OCI-LY1 (cell line): ENCODE measurements around the gene DNAH17.

Source experiments
- H2AFZ ChIP-seq: fragments of 200-600 bp; sonication (generic), shearing (Covaris generic); 2 replicates; pipeline ENCODE4 v1.6.0; 2014; ENCODE audit warnings: antibody characterized with exemption, mild to moderate bottlenecking, low read length
- H3F3A ChIP-seq: fragments of 200-600 bp; sonication (generic), shearing (Covaris generic); 2 replicates; pipeline ENCODE4 v1.6.0; 2014; ENCODE audit warnings: mild to moderate bottlenecking, antibody characterized with exemption, low read length, moderate library complexity; ENCODE audit not compliant: insufficient read depth
- H3K27ac ChIP-seq: fragments of 200-600 bp; sonication (generic); 2 replicates; pipeline ENCODE4 v1.5.1; 2014; ENCODE audit warnings: low read length, mixed run types, mild to moderate bottlenecking, low read depth; ENCODE audit not compliant: poor library complexity, severe bottlenecking
- H3K27me3 ChIP-seq: fragments of 200-600 bp; sonication (generic); 2 replicates; pipeline ENCODE4 v1.6.0; 2014; ENCODE audit warnings: antibody characterized with exemption, mild to moderate bottlenecking, low read length, moderate library complexity; ENCODE audit not compliant: insufficient read depth
- H3K36me3 ChIP-seq: fragments of 200-600 bp; sonication (generic); 2 replicates; pipeline ENCODE4 v1.6.1; 2014; ENCODE audit warnings: mild to moderate bottlenecking, antibody characterized with exemption, low read length, moderate library complexity, mixed read lengths; ENCODE audit not compliant: insufficient read depth
- H3K4me1 ChIP-seq: fragments of 200-600 bp; sonication (generic); 2 replicates; pipeline ENCODE4 v1.5.1; 2014; ENCODE audit warnings: mild to moderate bottlenecking, low read length, moderate library complexity; ENCODE audit not compliant: insufficient read depth, severe bottlenecking
- H3K4me2 ChIP-seq: fragments of 200-600 bp; sonication (generic), shearing (Covaris generic); 2 replicates; pipeline ENCODE4 v1.6.1; 2014; ENCODE audit warnings: low read length
- H3K4me3 ChIP-seq: fragments of 200-600 bp; sonication (generic); 2 replicates; pipeline ENCODE4 v1.5.1; 2014; ENCODE audit warnings: low read length, low read depth, mild to moderate bottlenecking, mixed read lengths; ENCODE audit not compliant: poor library complexity, severe bottlenecking
- H3K79me2 ChIP-seq: fragments of 200-600 bp; shearing (Covaris generic); 2 replicates; pipeline ENCODE4 v1.6.1; 2016; ENCODE audit warnings: mixed run types, low read length, mixed read lengths; ENCODE audit not compliant: insufficient read depth
- H3K9ac ChIP-seq: fragments of 200-600 bp; sonication (generic), shearing (Covaris generic); 2 replicates; pipeline ENCODE4 v1.6.1; 2014; ENCODE audit warnings: mild to moderate bottlenecking, low read length, mixed read lengths
- H3K9me2 ChIP-seq: fragments of 200-600 bp; sonication (generic), shearing (Covaris generic); 2 replicates; pipeline ENCODE4 v1.6.1; 2014; ENCODE audit warnings: low read depth, mild to moderate bottlenecking, low read length, mixed read lengths
- H3K9me3 ChIP-seq: fragments of 200-600 bp; shearing (Covaris generic); 2 replicates; pipeline ENCODE4 v1.6.1; 2014; ENCODE audit warnings: low read length, mixed read lengths
- H4K20me1 ChIP-seq: fragments of 200-600 bp; sonication (generic), shearing (Covaris generic); 2 replicates; pipeline ENCODE4 v1.6.0; 2016; ENCODE audit warnings: mild to moderate bottlenecking, low read length; ENCODE audit not compliant: insufficient read depth
- EZH2 ChIP-seq: fragments of 200-600 bp; sonication (generic), shearing (Covaris generic); IDR thresholded peaks from 2 replicates; pipeline ENCODE4 v1.8.0; 2017; ENCODE audit warnings: borderline replicate concordance, mixed run types, mild to moderate bottlenecking, antibody characterized with exemption, low read length, moderate library complexity, mixed read lengths
- TF ChIP-seq, protein P1 (sequence below): fragments of 200-600 bp; sonication (generic), shearing (Covaris generic); IDR thresholded peaks from 2 replicates; pipeline ENCODE4 v1.5.1; 2017; ENCODE audit warnings: mild to moderate bottlenecking, antibody characterized with exemption, low read length, moderate library complexity, mixed read lengths

DNAH17 gene

DNA sequence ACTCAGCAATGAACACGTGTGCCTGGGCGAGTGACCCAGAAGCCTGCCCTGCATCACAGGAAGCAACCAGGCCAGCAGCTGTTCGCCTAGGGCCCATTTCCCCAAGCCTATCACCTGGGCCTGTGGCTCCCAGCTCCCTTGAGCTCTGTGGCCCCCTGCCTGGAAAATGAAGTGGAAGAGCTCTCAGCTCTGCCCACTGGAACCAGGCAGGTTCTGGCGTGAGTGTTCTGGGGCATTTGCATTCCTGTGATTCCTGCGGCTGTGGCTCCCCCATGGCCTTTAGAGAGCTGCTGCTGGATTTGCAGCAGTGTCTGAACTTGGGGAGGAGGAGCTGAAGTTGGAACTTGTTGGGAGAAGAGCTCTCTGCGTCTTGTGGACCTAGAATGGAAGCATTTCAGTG is 175.9 kb downstream of the DNAH17 start:
- H3K36me3 ChIP-seq = peaks cover 85% of the 10 kb centered on the region

DNA sequence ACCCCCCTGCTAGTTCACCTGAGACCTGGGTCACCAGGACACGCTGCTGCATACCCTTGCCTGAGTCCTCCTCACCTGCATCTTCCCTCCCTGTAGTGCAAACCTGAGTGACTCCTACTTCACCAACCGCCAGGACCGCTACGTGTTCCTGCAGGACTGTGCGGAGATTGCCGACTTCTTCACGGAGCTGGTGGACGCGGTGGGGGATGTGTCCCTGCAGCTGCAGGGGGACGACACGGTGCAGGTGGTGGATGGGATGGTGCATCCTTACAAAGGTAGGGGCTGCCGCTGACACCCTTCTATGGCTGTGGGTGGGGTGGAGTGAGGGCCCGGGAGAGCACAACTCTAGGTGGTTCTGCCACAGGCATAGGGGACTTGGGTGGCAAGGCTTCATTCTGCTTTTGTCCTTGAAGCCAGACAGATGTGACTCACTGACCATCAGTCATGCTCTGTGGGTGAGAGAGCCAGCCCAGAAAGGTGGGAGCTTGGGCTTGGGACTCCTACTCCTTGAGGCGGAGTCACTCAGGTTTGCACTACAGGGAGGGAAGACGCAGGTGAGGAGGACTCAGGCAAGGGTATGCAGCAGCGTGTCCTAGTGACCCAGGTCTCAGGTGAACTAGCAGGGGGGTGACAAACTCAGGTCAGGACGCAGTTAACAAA is 176.5 kb downstream of the DNAH17 start:
- Histone ChIP-seq H3K9me3 (no peaks in the 10 kb centered on the region), H3F3A (no peaks in the 10 kb centered on the region), H3K4me2 (no peak overlapping the region), H3K27ac (no peak overlapping the region), H3K4me1 (no peaks in the 10 kb centered on the region), H3K27me3 (no peaks in the 10 kb centered on the region), H3K79me2 (no peaks in the 10 kb centered on the region), H2AFZ (no peak overlapping the region), H3K36me3 (peaks cover 86% of the 10 kb centered on the region), H3K4me3 (no peak overlapping the region), H3K9ac (no peak overlapping the region), H3K9me2 (no peaks in the 10 kb centered on the region), H4K20me1 (no peaks in the 10 kb centered on the region)
- TF ChIP-seq EZH2 = no peak
- TF ChIP-seq, protein P1, sequence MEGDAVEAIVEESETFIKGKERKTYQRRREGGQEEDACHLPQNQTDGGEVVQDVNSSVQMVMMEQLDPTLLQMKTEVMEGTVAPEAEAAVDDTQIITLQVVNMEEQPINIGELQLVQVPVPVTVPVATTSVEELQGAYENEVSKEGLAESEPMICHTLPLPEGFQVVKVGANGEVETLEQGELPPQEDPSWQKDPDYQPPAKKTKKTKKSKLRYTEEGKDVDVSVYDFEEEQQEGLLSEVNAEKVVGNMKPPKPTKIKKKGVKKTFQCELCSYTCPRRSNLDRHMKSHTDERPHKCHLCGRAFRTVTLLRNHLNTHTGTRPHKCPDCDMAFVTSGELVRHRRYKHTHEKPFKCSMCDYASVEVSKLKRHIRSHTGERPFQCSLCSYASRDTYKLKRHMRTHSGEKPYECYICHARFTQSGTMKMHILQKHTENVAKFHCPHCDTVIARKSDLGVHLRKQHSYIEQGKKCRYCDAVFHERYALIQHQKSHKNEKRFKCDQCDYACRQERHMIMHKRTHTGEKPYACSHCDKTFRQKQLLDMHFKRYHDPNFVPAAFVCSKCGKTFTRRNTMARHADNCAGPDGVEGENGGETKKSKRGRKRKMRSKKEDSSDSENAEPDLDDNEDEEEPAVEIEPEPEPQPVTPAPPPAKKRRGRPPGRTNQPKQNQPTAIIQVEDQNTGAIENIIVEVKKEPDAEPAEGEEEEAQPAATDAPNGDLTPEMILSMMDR = no peak

More for the DNA sequence above, 175.9 kb downstream of the DNAH17 start:
- no peak for TF ChIP-seq EZH2
- TF ChIP-seq, protein P1 = no peak
- no peak overlapping the region for H3K4me2 ChIP-seq
- H3K9me2 ChIP-seq = no peaks in the 10 kb centered on the region
- no peaks in the 10 kb centered on the region for H3K79me2 ChIP-seq
- H3K9me3 ChIP-seq = no peaks in the 10 kb centered on the region
- H3K4me3 ChIP-seq = no peak overlapping the region
- H3K4me1 ChIP-seq = no peaks in the 10 kb centered on the region
- no peak overlapping the region for H3K9ac ChIP-seq
- H3F3A ChIP-seq = no peaks in the 10 kb centered on the region
- H2AFZ ChIP-seq = no peak overlapping the region
- no peaks in the 10 kb centered on the region for H3K27me3 ChIP-seq
- no peak overlapping the region for H3K27ac ChIP-seq
- H4K20me1 ChIP-seq = no peaks in the 10 kb centered on the region

DNA sequence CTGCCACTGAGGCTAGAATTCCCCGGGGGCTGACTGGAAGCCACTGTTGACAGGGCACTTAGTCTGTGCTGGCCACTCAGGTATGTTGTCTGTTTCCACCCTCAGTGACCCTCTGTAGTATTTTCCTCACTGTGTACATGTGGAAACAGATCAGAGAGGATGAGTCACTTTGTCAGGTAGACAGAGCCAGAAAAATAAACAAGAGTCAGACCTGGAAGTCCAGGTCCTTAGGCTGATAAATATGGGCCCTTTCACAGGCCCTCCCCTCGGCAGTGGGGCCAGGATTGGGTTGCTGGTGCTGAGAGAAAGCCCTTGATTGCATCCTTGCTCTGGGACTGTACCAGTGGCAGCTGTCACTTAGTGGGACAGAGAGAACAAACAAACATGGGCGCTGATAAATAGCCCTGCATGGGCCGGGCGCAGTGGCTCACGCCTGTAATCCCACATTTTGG is 177.5 kb downstream of the DNAH17 start:
- Histone ChIP-seq H2AFZ (no peak overlapping the region), H4K20me1 (no peaks in the 10 kb centered on the region), H3K36me3 (peaks cover 80% of the 10 kb centered on the region)

More for the DNA sequence above, 177.5 kb downstream of the DNAH17 start:
- Histone ChIP-seq H3K9ac (no peak overlapping the region), H3K9me3 (no peaks in the 10 kb centered on the region), H3K27ac (no peak overlapping the region), H3K27me3 (no peaks in the 10 kb centered on the region), H3F3A (no peaks in the 10 kb centered on the region), H3K4me2 (no peak overlapping the region), H3K79me2 (no peaks in the 10 kb centered on the region), H3K9me2 (no peaks in the 10 kb centered on the region), H3K4me3 (no peak overlapping the region), H3K4me1 (no peaks in the 10 kb centered on the region)
- TF ChIP-seq, protein P1 = no peak
- no peak for TF ChIP-seq EZH2
